ENCODE results near the gene HIC1. TPM values are rescaled to one million over a fixed set of nuclear protein-coding genes. Genes with fewer than 3 reads are reported as not detected.

The HIC1 gene
- 20.5 and 27.2 TPM in 2 replicates for total RNA-seq

DNA sequence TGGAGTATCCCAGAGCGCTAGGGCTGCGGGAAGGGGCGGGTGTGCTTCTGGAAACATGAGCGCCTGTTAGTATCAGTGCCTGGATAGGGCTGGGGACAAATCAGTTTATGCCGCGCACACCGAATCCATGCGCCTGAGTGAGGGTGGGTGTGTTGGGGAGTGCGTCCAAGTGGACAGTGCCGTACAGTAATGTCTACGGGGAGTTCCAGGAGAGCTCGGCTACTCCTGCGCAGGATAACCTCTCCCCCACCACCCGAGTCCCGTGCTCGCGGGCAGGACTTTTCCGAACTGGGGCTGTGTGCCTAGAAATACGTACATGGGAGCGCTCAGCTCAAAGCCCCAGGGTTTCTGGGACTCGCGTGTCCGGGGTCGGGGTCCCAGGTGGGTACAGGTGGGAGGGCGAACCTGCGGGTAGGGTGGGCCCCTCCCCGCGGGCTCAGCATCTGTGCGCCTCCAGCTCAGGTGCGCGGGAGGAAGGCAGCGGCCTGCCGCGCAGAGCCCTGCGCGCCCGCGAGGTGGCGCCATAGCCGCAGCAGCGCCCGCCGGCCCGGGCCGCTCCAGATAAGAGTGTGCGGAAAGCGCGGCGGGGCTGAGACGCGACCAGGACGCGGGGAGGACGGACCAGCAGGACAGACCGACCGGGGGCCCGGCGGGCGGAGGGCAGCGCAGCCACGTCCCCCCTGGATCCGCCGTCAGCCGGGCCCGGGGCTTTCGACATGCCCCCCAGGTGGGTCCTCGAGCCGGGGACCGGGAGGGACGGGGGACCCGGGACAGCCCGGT, at the start of gene HIC1:
HIC1 (plus strand) TSS at position 592 of the 780 bp plus-strand sequence. CDS start 1,588 bp downstream, outside the sequence.

DNA sequence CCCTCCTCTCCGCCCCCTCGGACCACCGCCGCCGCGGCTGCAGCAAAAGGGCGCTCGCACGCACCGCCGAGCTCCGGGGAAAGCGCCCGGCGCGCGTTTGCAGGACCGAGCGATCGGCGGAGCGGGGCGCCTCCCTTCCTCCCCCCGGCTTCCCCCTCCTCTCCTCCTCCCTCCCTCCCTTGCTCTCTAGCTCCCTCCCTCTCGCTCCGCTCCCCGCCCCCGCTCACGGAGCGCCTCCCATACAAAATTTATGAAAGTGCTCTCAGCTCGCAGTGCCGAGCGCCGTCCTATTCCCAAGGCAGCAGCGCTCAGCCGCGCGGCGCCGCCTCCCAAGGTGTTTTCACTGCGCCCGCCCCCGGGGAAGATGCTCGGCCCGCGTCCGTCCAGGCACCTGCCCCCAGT, 29.7 kb upstream of the HIC1 start, which contains the start of gene RTN4RL1:
RTN4RL1 (minus strand) TSS at position 115 of the 402 bp plus-strand sequence. CDS start 469 bp downstream, outside the sequence.

DNA sequence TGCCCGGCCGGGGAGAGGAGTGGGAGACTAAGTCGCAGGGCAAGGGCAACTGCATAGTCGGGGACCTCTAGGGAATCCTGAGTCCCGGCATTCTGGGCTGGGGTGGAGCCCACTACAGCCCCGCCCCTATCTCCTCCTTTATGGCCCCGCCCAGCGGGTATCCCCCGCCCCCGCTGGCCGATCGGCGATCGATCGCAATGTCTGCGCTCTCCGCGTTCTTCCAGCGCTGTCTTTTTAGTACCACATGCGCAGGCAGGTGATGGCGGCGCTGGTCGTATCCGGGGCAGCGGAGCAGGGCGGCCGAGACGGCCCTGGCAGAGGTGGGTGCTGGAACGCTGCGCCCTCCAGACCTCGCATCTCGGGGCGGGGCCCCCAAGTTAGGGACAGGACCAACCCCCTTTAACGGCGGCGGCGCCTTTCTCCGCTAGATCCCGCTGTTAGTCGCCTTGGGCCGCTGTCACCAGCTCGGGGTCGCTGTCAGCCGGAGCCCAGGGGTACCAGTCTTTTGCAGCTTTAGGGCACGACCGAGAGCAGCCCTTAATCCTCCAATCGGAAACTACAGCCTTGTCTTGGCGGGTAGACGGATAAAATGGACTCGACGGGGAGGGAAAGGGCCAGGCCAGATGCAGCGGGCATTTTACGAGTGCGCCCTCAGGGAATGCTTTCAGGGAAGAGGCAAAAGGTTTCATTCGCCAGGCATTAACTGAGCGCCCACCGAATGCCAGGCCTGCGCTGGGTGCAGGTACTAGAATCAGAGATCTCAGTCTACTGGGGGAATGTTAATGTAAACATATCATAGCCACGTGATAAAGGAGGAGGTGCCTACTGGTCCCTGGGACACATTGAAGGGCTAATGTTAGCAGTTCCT, 24.8 kb upstream of the HIC1 start, which contains the start of gene DPH1:
DPH1 (plus strand) TSS at position 243 of the 868 bp plus-strand sequence; CDS start at position 260, 17 bp downstream.

GRCh38 chr17:2041561-2042389, 13.1 kb upstream of the HIC1 start, which contains the start of gene OVCA2:
Gene OVCA2, plus strand, starts transcription at chr17:2042022. Its CDS starts 26 bp downstream, at chr17:2042048.

Other genes starting within 250 kb of the HIC1 start
- gene SMYD4, start 225.2 kb upstream of the HIC1 start, total RNA-seq = 5.1 and 7.0 TPM in 2 replicates
- 15.2 and 32.9 TPM in 2 replicates for gene RPA1, start 225.1 kb upstream of the HIC1 start, total RNA-seq
- gene RTN4RL1, start 29.8 kb upstream of the HIC1 start, total RNA-seq = under 0.01 and 0.09 TPM in 2 replicates
- gene DPH1, start 24.9 kb upstream of the HIC1 start, total RNA-seq = 16.2 and 20.2 TPM in 2 replicates
- 35.9 and 36.7 TPM in 2 replicates for gene OVCA2, start 13.1 kb upstream of the HIC1 start, total RNA-seq
- gene SMG6, start 248.7 kb downstream of the HIC1 start, total RNA-seq = 22.0 and 26.3 TPM in 2 replicates
- gene SRR, start 248.8 kb downstream of the HIC1 start, total RNA-seq = 13.8 and 14.7 TPM in 2 replicates

Measured in smooth muscle cell of bladder (primary cell).